Measurements from ENCODE around the gene C1RL.

DNA sequence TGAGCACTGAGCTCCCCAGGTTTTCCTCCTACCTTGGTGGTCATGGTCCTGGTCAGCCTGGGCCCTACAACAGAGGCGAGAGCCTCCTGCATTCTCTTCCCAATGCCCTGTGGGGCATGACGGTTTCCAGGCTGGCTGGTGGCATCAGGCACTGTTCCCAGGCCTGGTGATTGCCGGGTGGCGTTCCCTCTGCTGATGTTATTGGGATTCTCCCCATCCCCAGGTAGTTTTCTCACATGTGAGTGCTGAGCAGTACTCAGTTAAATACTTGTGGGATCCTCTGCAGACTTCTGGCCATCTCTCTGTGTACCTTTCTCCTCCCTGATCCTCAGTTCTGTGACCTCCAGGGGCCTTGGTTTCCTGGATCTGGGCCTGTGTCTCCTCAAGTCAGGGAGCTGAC, 32.5 kb downstream of the C1RL start:
- no peak for TF ChIP-seq EZH2 (IDR thresholded peaks at IDR 0.05; ENCODE audit: insufficient read depth, low read length)
- TF ChIP-seq, protein P1, sequence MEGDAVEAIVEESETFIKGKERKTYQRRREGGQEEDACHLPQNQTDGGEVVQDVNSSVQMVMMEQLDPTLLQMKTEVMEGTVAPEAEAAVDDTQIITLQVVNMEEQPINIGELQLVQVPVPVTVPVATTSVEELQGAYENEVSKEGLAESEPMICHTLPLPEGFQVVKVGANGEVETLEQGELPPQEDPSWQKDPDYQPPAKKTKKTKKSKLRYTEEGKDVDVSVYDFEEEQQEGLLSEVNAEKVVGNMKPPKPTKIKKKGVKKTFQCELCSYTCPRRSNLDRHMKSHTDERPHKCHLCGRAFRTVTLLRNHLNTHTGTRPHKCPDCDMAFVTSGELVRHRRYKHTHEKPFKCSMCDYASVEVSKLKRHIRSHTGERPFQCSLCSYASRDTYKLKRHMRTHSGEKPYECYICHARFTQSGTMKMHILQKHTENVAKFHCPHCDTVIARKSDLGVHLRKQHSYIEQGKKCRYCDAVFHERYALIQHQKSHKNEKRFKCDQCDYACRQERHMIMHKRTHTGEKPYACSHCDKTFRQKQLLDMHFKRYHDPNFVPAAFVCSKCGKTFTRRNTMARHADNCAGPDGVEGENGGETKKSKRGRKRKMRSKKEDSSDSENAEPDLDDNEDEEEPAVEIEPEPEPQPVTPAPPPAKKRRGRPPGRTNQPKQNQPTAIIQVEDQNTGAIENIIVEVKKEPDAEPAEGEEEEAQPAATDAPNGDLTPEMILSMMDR (IDR thresholded peaks at IDR 0.05; ENCODE audit: insufficient read depth, low read depth, low read length) = no peak

Measured in astrocyte (in vitro differentiated cells and primary cell).